Measurements from ENCODE around the gene RTP4.

DNA sequence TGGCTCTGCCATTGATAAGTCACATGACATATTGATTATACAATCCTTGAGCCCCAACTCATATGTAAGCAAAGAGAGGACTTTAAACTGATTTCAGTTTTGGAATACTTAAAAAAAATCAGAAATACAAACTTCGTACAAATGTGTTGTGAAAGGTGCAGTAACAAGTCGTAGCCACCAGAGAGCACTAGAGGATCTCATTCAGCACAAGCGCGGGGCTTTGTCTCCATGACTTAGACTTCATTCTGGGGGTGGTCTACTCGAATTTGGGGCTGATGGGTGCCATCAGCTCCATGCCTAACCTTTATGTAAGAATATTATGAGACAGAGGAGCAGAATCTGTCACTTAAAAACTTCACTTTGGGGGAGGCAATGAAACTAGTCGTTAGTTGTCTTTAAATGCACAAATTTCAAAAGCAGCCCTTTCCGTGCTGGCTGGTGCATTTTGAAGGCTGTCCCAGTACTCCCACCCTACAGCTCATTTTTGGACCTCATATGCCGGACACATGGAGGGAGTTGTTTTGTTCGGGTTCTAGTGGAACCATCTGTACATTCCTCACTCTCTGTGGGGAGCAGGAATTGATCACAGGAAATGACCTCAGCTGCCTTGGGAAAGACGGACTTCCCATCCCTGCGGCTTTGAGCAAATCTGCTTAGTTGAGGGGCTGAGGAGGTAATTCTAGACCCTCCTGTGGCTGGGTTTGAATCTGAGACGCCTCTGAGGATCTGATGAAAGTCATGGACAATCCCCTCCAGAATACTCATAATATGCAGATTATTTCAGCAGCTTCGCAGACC is 49.2 kb upstream of the RTP4 start:
- TF ChIP-seq POLR2A (IDR thresholded peaks at IDR 0.05; ENCODE audit: low read length) (no peak), GATA1 (IDR thresholded peaks at IDR 0.05; ENCODE audit: low read depth, low read length) (no peak)

Measured in erythroblast (primary cell).